Type B pancreatic cell (in vitro differentiated cells): ENCODE measurements around the gene BABAM2. TPM values are rescaled to one million over a fixed set of nuclear protein-coding genes. Genes with fewer than 3 reads are reported as not detected.

Source experiments
- DNase-seq: peaks from one replicate; pipeline ENCODE4 v3.0.0; 2021; ENCODE audit warnings: mixed read lengths; ENCODE audit not compliant: unreplicated experiment; ENCODE audit errors: extremely low spot score
- H3K27ac Mint-ChIP-seq: 2 replicates; pipeline ENCODE4 v1.8.0; 2021; ENCODE audit warnings: mild to moderate bottlenecking, mixed read lengths
- H3K27me3 Mint-ChIP-seq: 2 replicates; pipeline ENCODE4 v1.8.0; 2021; ENCODE audit warnings: mixed read lengths
- H3K36me3 Mint-ChIP-seq: 2 replicates; pipeline ENCODE4 v1.8.0; 2021; ENCODE audit warnings: mixed read lengths
- H3K4me1 Mint-ChIP-seq: one replicate; pipeline ENCODE4 v1.8.0; 2021; ENCODE audit warnings: mixed read lengths; ENCODE audit not compliant: unreplicated experiment
- H3K4me3 Mint-ChIP-seq: 2 replicates; pipeline ENCODE4 v1.8.0; 2021; ENCODE audit warnings: mild to moderate bottlenecking, mixed read lengths
- H3K9me3 Mint-ChIP-seq: 2 replicates; pipeline ENCODE4 v1.8.0; 2021; ENCODE audit warnings: mixed read lengths
- total RNA-seq: library from RNA; stranded (reverse); gene quantifications from 2 replicates; pipeline ENCODE4 v1.2.1, GENCODE V29; 2021; ENCODE audit warnings: low replicate concordance
- TF ChIP-seq, protein P1 (sequence below): fragments of 200-600 bp; sonication (generic); conservative IDR thresholded peaks from 2 replicates; pipeline ENCODE4 v1.5.0; 2021; ENCODE audit warnings: antibody characterized with exemption, mild to moderate bottlenecking

BABAM2 gene
- total RNA-seq, 1 donor from 2014 or later: 30.4 TPM

DNA sequence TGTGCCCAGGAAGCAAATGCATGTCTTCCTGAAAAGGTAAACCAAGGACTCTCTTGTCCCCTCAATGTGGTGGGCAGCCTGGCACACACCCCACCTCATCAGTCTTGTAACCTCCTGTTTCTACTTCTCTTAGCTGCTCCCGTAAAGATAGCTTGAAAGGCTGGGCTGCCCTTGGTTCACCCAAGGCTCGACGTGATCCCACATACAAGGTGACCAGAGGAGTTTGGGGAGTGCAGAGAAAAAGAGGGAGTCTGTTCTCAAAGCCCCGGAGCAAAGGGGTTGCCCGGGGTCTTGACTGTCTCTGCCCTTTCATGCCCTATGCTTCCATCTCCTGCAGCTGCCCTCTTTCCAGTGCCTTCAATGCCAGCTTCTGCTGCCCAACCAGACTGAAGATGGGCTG is 483.8 kb downstream of the BABAM2 start:
- Mint-ChIP-seq H3K4me3 (no peak overlapping the region), H3K4me1 (peaks cover 7% of the 10 kb centered on the region), H3K36me3 (no peaks in the 10 kb centered on the region), H3K27ac (no peak overlapping the region), H3K9me3 (peaks cover 10% of the 10 kb centered on the region), H3K27me3 (peaks cover under 1% of the 10 kb centered on the region)
- DNase-seq: no peak
- TF ChIP-seq, protein P1, sequence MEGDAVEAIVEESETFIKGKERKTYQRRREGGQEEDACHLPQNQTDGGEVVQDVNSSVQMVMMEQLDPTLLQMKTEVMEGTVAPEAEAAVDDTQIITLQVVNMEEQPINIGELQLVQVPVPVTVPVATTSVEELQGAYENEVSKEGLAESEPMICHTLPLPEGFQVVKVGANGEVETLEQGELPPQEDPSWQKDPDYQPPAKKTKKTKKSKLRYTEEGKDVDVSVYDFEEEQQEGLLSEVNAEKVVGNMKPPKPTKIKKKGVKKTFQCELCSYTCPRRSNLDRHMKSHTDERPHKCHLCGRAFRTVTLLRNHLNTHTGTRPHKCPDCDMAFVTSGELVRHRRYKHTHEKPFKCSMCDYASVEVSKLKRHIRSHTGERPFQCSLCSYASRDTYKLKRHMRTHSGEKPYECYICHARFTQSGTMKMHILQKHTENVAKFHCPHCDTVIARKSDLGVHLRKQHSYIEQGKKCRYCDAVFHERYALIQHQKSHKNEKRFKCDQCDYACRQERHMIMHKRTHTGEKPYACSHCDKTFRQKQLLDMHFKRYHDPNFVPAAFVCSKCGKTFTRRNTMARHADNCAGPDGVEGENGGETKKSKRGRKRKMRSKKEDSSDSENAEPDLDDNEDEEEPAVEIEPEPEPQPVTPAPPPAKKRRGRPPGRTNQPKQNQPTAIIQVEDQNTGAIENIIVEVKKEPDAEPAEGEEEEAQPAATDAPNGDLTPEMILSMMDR: no peak

DNA sequence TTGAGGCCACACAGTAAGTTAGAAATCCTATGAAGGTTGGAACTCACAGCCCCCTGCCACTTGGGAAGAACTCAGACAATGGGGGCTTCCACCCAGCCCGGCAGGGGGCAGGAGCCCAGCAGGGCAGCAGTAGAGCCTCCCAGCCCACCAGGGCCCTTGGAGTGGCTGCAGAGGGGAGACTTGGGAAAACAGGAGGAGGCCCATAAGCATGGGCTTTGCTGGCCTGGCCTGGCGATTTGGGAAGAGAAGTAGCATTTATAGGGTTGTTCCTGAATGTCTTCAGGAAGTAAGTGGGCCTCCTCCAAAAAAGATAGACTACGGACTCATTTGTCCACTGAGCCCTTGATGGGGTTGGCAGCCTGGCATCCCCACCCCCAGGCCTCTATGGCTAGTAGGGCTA is 484.7 kb downstream of the BABAM2 start:
- Mint-ChIP-seq H3K36me3 (no peaks in the 10 kb centered on the region), H3K4me3 (no peak overlapping the region), H3K27ac (no peak overlapping the region), H3K9me3 (peaks cover 10% of the 10 kb centered on the region), H3K27me3 (no peaks in the 10 kb centered on the region), H3K4me1 (peaks cover 6% of the 10 kb centered on the region)
- TF ChIP-seq, protein P1: no peak
- no peak for DNase-seq

DNA sequence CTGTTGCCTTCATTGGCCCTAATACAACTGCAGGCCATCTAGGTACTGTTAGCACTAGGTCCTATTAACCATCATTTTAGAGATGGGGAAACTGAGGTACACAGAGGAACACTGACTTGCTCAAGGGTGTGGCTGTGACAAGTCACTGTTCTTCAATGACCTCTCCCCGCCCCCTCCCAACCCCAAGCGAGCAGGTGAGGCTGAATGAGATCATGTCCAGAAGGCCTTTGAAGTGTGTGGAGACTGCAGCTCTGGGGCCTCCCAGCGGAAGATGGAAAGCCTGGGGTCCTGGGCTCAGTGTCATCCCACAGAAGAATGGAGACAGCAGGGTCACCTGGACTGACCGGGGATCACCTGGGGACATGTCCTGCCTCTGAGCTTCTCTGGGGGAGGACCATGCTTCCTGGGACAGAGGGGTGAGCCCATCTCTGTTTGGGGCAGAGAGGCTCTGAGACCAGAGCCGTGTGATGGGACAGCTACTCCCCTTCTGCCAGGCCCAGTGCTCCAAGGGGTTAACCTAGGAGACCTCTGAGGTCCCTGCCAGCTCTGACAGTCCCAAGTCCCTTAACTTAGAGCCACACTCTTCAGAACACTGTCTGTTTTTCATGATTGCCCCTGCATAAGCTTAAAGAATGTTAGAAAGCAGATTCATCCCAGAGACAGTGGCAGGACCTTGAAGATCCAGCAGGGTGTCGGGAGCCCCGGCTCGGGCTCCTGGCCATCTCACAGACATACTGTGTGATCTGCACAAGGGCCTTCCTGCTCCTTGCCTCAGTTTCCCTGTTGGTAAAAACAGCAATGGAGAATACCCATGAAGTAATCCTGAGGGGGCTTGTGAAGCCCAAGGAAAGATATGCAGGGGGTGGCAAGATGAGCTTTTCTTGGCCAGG is 485.5 kb downstream of the BABAM2 start:
- Mint-ChIP-seq H3K27me3 (no peaks in the 10 kb centered on the region), H3K27ac (no peak overlapping the region), H3K4me1 (peaks cover 6% of the 10 kb centered on the region), H3K9me3 (peaks cover 10% of the 10 kb centered on the region), H3K4me3 (no peak overlapping the region), H3K36me3 (no peaks in the 10 kb centered on the region)
- DNase-seq: no peak
- TF ChIP-seq, protein P1: no peak

- Mint-ChIP-seq H3K4me1 (peaks cover 6% of the 10 kb centered on the region), H3K9me3 (peaks cover 8% of the 10 kb centered on the region), H3K36me3 (no peaks in the 10 kb centered on the region), H3K27ac (peak overlapping the region; percentile 41), H3K4me3 (no peak overlapping the region), H3K27me3 (no peaks in the 10 kb centered on the region)
- DNase-seq: no peak
- TF ChIP-seq, protein P1: no peak
Observed at GRCh38 chr2:28377195-28377816, 486.8 kb downstream of the BABAM2 start.

- Mint-ChIP-seq H3K27me3 (no peaks in the 10 kb centered on the region), H3K4me1 (peaks cover 13% of the 10 kb centered on the region), H3K27ac (no peak overlapping the region), H3K4me3 (no peak overlapping the region), H3K36me3 (no peaks in the 10 kb centered on the region), H3K9me3 (peaks cover under 1% of the 10 kb centered on the region)
- no peak for DNase-seq
- TF ChIP-seq, protein P1: no peak
Observed at GRCh38 chr2:28377984-28378678, 487.6 kb downstream of the BABAM2 start.
